GM10266 (cell line): ENCODE measurements around the gene SMC1A.

Experiments used
- DNase-seq: peaks from one replicate; pipeline ENCODE4 v3.0.0; 2012; ENCODE audit errors: extremely low spot score
- TF ChIP-seq, protein P1 (sequence below): IDR thresholded peaks from 2 replicates; pipeline ENCODE4 v1.5.1; 2012; ENCODE audit warnings: mild to moderate bottlenecking, low read depth; ENCODE audit not compliant: control insufficient read depth, insufficient read depth; ENCODE audit errors: missing control alignments

SMC1A gene

DNA sequence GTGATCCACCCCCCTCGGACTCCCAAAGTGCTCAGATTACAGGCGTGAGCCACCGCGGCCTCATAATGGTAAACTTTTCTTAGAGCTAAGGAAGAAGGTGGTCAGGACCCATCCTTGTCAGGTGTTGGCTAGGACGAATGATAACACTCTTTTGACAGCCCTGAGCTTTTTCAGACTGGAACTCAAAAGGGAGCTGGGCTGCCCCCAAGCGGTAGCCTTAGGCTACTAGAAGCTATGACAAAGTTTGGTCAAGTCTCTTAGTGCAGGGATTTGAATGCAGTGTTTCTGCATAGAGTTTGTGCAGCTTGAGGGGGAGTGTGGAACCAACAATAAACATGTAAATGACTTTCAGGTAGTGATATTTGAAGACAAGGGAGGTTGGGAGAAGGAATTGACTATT lies 23.5 kb upstream of the SMC1A start:
- peak; percentile 35 for DNase-seq
- TF ChIP-seq, protein P1, sequence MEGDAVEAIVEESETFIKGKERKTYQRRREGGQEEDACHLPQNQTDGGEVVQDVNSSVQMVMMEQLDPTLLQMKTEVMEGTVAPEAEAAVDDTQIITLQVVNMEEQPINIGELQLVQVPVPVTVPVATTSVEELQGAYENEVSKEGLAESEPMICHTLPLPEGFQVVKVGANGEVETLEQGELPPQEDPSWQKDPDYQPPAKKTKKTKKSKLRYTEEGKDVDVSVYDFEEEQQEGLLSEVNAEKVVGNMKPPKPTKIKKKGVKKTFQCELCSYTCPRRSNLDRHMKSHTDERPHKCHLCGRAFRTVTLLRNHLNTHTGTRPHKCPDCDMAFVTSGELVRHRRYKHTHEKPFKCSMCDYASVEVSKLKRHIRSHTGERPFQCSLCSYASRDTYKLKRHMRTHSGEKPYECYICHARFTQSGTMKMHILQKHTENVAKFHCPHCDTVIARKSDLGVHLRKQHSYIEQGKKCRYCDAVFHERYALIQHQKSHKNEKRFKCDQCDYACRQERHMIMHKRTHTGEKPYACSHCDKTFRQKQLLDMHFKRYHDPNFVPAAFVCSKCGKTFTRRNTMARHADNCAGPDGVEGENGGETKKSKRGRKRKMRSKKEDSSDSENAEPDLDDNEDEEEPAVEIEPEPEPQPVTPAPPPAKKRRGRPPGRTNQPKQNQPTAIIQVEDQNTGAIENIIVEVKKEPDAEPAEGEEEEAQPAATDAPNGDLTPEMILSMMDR: peak; percentile 54

GRCh38 chrX:53442322-53442631 lies 19.8 kb upstream of the SMC1A start:
- no peak for DNase-seq
- TF ChIP-seq, protein P1: no peak

DNA sequence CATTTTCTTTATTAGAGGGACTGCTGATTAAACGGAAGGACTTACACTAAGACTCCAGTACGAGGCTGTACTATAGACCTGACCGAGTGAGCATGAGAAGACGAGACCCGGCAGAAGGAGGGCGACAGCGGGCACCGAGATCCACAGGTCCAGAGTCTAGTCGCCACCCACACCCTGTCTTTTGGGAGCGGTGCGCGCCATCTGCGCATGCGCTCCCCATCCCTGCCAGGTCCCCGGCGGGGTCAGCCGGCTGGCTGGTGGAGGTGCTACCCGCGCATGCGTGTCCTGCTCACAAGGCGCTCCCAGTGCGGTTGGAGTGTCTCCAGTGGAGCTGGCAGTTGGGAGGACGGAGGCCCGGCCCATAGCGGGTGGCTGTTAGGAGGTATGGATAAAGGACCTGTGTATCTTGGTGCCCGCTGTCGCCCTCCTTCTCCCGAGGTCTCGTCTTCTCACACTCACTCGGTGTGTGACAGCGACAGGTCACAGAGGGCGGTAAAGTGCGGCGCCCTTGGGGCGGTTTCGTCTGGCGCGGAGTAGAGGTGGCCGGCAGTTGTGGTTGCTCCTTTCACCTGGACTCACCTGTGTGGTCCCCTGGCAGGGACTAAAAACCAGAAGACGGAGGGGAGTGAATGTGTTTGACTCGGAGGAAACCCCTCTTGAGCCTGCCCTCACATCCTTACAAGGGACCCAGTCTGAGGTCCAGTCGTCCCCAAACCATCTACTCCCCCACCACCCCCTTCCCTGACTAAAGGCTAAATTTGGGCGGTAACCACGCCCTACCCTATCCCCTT lies 19.3 kb upstream of the SMC1A start:
- DNase-seq: peak; percentile 76
- TF ChIP-seq, protein P1: no peak

- TF ChIP-seq, protein P1: no peak
- DNase-seq: no peak
Measured at GRCh38 chrX:53440621-53441517, 18.4 kb upstream of the SMC1A start.

DNA sequence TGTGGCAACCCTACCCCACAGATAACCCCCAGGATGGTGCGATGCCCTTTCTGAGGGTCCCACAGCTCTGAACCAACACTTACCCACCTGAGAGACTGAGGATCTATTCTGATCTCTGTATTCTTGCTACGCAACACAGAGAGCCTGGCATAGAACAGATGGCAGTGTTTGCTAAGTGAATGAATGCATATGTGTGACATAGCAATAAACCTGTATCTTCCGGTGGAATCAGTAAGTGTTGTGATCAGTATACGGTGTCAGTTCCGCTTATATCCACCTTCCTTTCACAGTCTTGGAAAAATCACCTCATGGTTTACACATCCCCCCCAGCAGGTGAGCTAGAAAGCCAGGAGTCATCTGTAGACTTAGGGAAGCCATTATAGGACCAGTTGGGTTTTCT lies 17.6 kb upstream of the SMC1A start:
- TF ChIP-seq, protein P1: no peak
- no peak for DNase-seq

DNA sequence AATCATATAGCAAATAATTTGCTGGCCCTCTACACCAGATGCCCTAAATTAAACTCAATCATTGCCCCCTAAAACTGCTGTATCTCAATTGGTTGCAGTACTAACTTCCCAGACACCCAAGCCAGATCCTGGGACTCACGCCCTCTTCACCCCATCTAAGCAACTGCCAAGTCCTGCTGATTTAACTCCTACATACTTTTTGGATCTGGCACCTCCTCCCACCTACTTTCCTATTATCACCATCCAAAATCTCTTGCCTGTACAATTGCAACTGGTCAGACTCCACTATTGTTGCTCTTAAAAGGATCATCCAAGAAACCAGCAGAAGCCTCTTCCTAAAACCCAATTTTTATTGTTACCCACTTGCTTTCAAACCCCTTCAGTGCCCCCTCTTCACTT lies 16.4 kb upstream of the SMC1A start:
- DNase-seq: no peak
- TF ChIP-seq, protein P1: no peak

- no peak for DNase-seq
- TF ChIP-seq, protein P1: no peak
Measured at GRCh38 chrX:53438174-53438831, 15.8 kb upstream of the SMC1A start.
